ENCODE data around the gene NOVA2.

Gene NOVA2

GRCh38 chr19:45973553-45974338, at the start of gene NOVA2:
Gene NOVA2, minus strand, starts transcription at chr19:45973865. Its CDS starts 514 bp downstream, at chr19:45973351.
- no peak for TF ChIP-seq CREB1 (IDR thresholded peaks at IDR 0.05; ENCODE audit: low read depth)
- TF ChIP-seq MAX (IDR thresholded peaks at IDR 0.05): no peak
- TF ChIP-seq FOXM1 (IDR thresholded peaks at IDR 0.05; ENCODE audit: borderline replicate concordance, low read depth): no peak
- TF ChIP-seq REST (IDR thresholded peaks at IDR 0.05; ENCODE audit: low read depth): no peak
- no peak for TF ChIP-seq TAF1 (IDR thresholded peaks at IDR 0.05; ENCODE audit: low read depth)
- TF ChIP-seq CEBPB (IDR thresholded peaks at IDR 0.05): no peak
- TF ChIP-seq NFIC (IDR thresholded peaks at IDR 0.05): no peak
- no peak for TF ChIP-seq TCF12 (IDR thresholded peaks at IDR 0.05; ENCODE audit: low read depth)
- TF ChIP-seq EGR1 (IDR thresholded peaks at IDR 0.05): no peak
- no peak for TF ChIP-seq ZBTB7A (IDR thresholded peaks at IDR 0.05; ENCODE audit: low read depth)
- TF ChIP-seq YY1 (IDR thresholded peaks at IDR 0.05; ENCODE audit: low read depth): no peak
- no peak for TF ChIP-seq EP300 (IDR thresholded peaks at IDR 0.05; ENCODE audit: borderline replicate concordance)
- TF ChIP-seq TEAD4 (IDR thresholded peaks at IDR 0.05): no peak
- no peak for TF ChIP-seq USF1 (IDR thresholded peaks at IDR 0.05)
- TF ChIP-seq RAD21 (IDR thresholded peaks at IDR 0.05; ENCODE audit: low read depth): no peak

- TF ChIP-seq EP300 (IDR thresholded peaks at IDR 0.05; ENCODE audit: borderline replicate concordance) (no peak), FOXM1 (IDR thresholded peaks at IDR 0.05; ENCODE audit: borderline replicate concordance, low read depth) (no peak), NFIC (IDR thresholded peaks at IDR 0.05) (no peak), RAD21 (IDR thresholded peaks at IDR 0.05; ENCODE audit: low read depth) (no peak), CREB1 (IDR thresholded peaks at IDR 0.05; ENCODE audit: low read depth) (no peak), ZBTB7A (IDR thresholded peaks at IDR 0.05; ENCODE audit: low read depth) (no peak), CEBPB (IDR thresholded peaks at IDR 0.05) (no peak), EGR1 (IDR thresholded peaks at IDR 0.05) (no peak), TAF1 (IDR thresholded peaks at IDR 0.05; ENCODE audit: low read depth) (no peak), YY1 (IDR thresholded peaks at IDR 0.05; ENCODE audit: low read depth) (no peak), MAX (IDR thresholded peaks at IDR 0.05) (no peak), TCF12 (IDR thresholded peaks at IDR 0.05; ENCODE audit: low read depth) (no peak), REST (IDR thresholded peaks at IDR 0.05; ENCODE audit: low read depth) (no peak), USF1 (IDR thresholded peaks at IDR 0.05) (no peak)
Observed at GRCh38 chr19:46023311-46023779, 49.7 kb upstream of the NOVA2 start.

- no peak for TF ChIP-seq REST (IDR thresholded peaks at IDR 0.05; ENCODE audit: low read depth)
- no peak for TF ChIP-seq USF1 (IDR thresholded peaks at IDR 0.05)
- no peak for TF ChIP-seq TAF1 (IDR thresholded peaks at IDR 0.05; ENCODE audit: low read depth)
- no peak for TF ChIP-seq MAX (IDR thresholded peaks at IDR 0.05)
- TF ChIP-seq NFIC (IDR thresholded peaks at IDR 0.05): no peak
- no peak for TF ChIP-seq FOXM1 (IDR thresholded peaks at IDR 0.05; ENCODE audit: borderline replicate concordance, low read depth)
- no peak for TF ChIP-seq CREB1 (IDR thresholded peaks at IDR 0.05; ENCODE audit: low read depth)
- no peak for TF ChIP-seq ZBTB7A (IDR thresholded peaks at IDR 0.05; ENCODE audit: low read depth)
- TF ChIP-seq EGR1 (IDR thresholded peaks at IDR 0.05): no peak
- no peak for TF ChIP-seq YY1 (IDR thresholded peaks at IDR 0.05; ENCODE audit: low read depth)
- TF ChIP-seq EP300 (IDR thresholded peaks at IDR 0.05; ENCODE audit: borderline replicate concordance): no peak
- TF ChIP-seq TCF12 (IDR thresholded peaks at IDR 0.05; ENCODE audit: low read depth): no peak
- TF ChIP-seq RAD21 (IDR thresholded peaks at IDR 0.05; ENCODE audit: low read depth): no peak
- TF ChIP-seq TEAD4 (IDR thresholded peaks at IDR 0.05): no peak
- TF ChIP-seq CEBPB (IDR thresholded peaks at IDR 0.05): no peak
Observed at GRCh38 chr19:46022431-46023310, 49.0 kb upstream of the NOVA2 start, which contains the start of gene PGLYRP1. Gene PGLYRP1, minus strand, starts transcription at chr19:46023053. Its CDS starts 32 bp downstream, at chr19:46023021.

Measured in Ishikawa (cell line).